HEK293 (cell line): ENCODE data around the gene ALDH3A1.

ENCODE experiments used
- CTCF ChIP-seq: fragments of 450-650 bp; formaldehyde crosslinking; IDR thresholded peaks from 2 replicates; pipeline ENCODE4 v1.5.1; 2016; ENCODE audit warnings: missing biosample characterization, missing genetic modification characterization
- GLI4 ChIP-seq: fragments of 450-650 bp; formaldehyde crosslinking; IDR thresholded peaks from 2 replicates; pipeline ENCODE4 v1.5.1; 2016; ENCODE audit warnings: missing biosample characterization, missing genetic modification characterization
- REST ChIP-seq: fragments of 450-650 bp; formaldehyde crosslinking; IDR thresholded peaks from 2 replicates; pipeline ENCODE4 v1.5.1; 2016; ENCODE audit warnings: missing biosample characterization, missing genetic modification characterization
- ZNF10 ChIP-seq: fragments of 450-650 bp; formaldehyde crosslinking; IDR thresholded peaks from 2 replicates; pipeline ENCODE4 v1.5.1; 2017; ENCODE audit warnings: missing biosample characterization, missing genetic modification characterization
- ZNF121 ChIP-seq: fragments of 450-650 bp; formaldehyde crosslinking; IDR thresholded peaks from 2 replicates; pipeline ENCODE4 v1.5.1; 2016; ENCODE audit warnings: missing biosample characterization, missing genetic modification characterization
- ZNF433 ChIP-seq: fragments of 450-650 bp; formaldehyde crosslinking; IDR thresholded peaks from 2 replicates; pipeline ENCODE4 v1.5.1; 2016; ENCODE audit warnings: missing biosample characterization, missing genetic modification characterization, low read depth
- ZNF558 ChIP-seq: fragments of 450-650 bp; formaldehyde crosslinking; IDR thresholded peaks from 2 replicates; pipeline ENCODE4 v1.5.1; 2016; ENCODE audit warnings: missing biosample characterization, missing genetic modification characterization
- ZNF660 ChIP-seq: fragments of 450-650 bp; IDR thresholded peaks from 2 replicates; pipeline ENCODE4 v1.5.1; 2018; ENCODE audit warnings: missing biosample characterization, mild to moderate bottlenecking, missing genetic modification characterization
- TF ChIP-seq, protein P1 (sequence below): fragments of 450-650 bp; formaldehyde crosslinking; IDR thresholded peaks from 2 replicates; pipeline ENCODE4 v1.5.1; 2016; ENCODE audit warnings: missing biosample characterization, missing genetic modification characterization
- TF ChIP-seq, protein P2 (sequence below): fragments of 450-650 bp; formaldehyde crosslinking; IDR thresholded peaks from 2 replicates; pipeline ENCODE4 v1.5.1; 2016; ENCODE audit warnings: missing biosample characterization, missing genetic modification characterization

GRCh38 chr17:19739241-19740201 lies 8.6 kb downstream of the ALDH3A1 start:
- TF ChIP-seq ZNF121, result no peak
- no peak for TF ChIP-seq CTCF
- no peak for TF ChIP-seq ZNF558
- TF ChIP-seq GLI4 (tag by site-specific recombination), result no peak
- TF ChIP-seq, protein P1, sequence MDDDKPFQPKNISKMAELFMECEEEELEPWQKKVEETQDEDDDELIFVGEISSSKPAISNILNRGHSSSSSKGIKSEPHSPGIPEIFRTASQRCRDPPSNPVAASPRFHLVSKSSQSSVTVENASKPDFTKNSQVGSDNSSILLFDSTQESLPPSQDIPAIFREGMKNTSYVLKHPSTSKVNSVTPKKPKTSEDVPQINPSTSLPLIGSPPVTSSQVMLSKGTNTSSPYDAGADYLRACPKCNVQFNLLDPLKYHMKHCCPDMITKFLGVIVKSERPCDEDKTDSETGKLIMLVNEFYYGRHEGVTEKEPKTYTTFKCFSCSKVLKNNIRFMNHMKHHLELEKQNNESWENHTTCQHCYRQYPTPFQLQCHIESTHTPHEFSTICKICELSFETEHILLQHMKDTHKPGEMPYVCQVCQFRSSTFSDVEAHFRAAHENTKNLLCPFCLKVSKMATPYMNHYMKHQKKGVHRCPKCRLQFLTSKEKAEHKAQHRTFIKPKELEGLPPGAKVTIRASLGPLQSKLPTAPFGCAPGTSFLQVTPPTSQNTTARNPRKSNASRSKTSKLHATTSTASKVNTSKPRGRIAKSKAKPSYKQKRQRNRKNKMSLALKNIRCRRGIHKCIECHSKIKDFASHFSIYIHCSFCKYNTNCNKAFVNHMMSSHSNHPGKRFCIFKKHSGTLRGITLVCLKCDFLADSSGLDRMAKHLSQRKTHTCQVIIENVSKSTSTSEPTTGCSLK (tag by site-specific recombination), result no peak
- TF ChIP-seq REST (tag by site-specific recombination), result no peak
- TF ChIP-seq, protein P2, sequence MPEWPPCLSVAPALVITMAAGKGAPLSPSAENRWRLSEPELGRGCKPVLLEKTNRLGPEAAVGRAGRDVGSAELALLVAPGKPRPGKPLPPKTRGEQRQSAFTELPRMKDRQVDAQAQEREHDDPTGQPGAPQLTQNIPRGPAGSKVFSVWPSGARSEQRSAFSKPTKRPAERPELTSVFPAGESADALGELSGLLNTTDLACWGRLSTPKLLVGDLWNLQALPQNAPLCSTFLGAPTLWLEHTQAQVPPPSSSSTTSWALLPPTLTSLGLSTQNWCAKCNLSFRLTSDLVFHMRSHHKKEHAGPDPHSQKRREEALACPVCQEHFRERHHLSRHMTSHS (tag by site-specific recombination), result no peak
- no peak for TF ChIP-seq ZNF433
- TF ChIP-seq ZNF10 (tag by site-specific recombination), result no peak
- no peak for TF ChIP-seq ZNF660 (tag by site-specific recombination)
